ENCODE data around the gene CCDC85A.

The CCDC85A gene

DNA sequence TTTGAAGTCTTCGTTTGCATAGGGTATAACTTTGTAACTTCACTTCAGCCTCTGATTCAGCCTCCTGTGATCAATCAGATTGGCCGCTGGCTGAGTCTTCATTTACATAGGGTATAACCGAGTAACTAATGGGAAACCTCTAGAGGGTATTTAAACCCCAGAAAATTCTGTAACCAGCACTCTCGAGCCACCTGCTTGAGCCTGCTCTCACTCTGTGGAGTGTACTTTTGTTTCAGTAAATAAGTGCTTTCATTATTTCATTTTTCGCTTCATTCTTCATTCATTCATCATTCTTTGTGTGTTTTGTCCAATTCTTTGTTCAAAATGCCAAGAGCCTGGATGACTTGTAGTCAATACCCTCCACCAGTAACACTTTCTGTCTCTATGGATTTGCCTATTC, 56.4 kb downstream of the CCDC85A start:
- no peak for DNase-seq (ENCODE audit: low read depth)

DNA sequence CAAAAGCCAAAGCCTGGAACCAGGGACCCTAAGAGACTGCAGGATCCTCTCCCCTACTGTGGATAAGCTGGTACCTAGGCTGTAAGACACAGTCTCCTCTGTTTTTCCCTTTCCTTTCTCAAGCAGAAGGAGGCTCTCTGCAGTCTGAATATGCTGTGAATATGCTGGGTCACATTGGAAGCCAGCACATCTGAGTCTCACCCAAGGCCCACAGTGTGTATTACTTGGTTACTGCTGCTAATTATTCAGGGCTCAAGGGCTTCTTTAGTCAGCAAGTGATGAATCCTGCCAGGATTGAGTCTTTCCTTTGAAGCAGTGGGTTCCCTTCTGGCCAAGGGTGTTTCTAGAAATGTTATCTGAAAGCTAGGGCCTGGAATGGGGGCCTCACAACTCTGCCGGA, 60.7 kb downstream of the CCDC85A start:
- no peak for DNase-seq (ENCODE audit: low read depth)

DNA sequence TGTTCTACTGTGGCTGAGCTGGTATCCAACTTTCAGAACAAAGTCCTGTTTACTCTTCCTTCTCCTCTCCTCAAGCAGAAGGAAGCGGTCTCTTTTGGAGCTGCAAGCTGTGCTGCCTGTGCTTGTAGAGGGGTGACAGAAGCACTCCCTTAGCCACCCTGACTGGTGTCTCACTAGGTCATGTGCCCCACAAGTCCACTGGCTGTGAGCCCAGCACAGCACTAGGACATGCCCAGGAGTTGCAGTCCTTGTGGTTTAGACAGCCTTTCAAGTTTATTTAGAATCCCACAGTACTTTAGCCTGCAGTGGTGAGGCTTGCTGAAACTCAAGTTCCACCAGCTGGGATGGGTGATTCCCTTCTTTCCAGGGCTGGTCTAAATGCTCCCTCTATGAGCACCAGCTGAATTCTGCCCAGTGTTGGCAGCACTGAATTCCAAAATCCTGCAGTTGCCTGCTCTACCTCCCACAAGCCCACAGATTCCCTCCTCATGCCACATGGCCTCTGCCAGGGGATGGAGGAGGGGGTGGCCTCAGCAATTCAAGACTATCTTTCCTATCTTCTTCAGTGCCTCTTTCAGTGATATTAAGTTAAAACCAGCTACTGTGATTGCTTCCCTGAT, 61.2 kb downstream of the CCDC85A start:
- DNase-seq (ENCODE audit: low read depth) = no peak

DNA sequence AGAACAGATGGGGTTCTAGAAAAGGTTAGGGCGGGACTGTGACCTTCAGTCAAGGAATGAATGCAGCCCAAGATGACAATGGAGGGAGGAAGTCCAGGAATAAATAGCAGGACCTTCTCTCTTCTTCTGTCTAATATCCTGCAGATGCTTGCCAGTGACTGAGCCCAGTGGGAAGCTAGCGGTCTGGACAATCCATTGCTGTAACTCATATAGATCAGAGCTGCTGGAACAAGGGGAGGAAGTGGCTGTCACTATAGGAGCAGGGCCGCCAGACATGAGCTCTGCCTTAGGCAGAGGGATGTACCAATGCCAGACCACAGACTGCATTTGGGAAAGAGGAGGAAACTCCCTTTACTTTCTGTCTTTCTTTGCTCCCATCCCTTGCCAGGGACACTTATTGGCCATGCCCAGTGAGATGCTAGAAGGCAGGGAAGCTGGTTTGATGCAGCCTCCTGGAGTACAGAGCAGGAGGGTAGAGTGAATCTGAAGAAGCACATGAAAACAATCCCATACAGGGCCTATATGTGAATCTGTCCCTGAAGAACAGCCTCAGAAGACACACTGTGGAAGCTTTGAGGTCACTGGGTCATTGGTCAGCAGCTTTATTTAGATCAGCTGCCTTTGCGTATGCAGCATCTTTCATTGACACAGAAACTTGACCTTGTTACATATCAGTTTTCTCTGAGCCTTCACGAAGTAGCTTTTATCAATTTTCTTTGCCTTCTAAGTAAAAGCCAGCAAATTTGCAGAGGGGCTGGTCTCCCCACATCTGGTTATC, 65.4 kb downstream of the CCDC85A start:
- no peak for DNase-seq (ENCODE audit: low read depth)

DNA sequence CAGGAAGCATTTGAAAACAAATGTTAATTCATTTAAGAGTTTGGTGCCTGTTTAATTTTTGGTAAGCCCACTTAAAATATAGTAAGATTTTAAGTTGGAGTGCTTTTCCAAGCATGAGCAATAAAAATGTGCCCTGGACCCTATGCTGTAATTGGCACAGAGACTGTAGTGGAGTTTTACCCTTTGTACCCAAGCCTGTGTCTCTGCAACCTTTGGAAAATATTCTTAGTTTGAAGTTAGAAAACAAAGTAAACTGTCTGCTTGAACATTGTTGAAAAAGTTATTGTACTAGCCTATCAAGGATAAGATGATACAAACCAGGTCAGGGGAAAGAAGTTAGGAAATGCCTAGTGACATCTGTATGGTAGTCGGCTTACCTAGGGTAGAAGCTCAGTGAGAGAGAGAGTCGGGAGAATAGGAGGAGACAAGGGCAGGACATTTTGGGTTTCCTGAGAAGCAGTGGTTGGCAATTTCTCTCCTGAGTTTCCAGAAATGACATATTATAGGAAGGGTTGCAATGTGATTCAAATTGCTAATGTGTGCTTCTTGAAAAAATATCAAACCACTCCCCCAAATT, 66.5 kb downstream of the CCDC85A start:
- no peak for DNase-seq (ENCODE audit: low read depth)

DNA sequence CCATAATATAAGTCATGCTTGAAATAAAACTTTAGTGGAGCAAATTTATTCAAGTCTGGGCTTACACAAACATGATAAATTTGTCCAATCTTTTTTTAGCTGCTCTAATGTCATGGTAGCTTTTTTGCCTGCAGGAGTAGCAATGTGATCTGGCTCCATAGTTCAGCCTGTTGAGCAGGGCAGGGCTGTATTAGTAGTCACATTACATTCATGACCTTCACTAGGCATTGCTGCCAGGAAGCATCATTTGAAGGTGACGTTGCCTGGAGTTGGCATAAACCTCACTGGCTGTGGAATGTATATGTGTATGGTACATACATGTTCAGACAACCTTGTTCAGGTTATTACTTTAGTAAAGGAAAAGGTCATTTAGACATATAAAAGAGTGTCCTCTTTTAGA, 76.6 kb downstream of the CCDC85A start:
- no peak for DNase-seq (ENCODE audit: low read depth)

DNA sequence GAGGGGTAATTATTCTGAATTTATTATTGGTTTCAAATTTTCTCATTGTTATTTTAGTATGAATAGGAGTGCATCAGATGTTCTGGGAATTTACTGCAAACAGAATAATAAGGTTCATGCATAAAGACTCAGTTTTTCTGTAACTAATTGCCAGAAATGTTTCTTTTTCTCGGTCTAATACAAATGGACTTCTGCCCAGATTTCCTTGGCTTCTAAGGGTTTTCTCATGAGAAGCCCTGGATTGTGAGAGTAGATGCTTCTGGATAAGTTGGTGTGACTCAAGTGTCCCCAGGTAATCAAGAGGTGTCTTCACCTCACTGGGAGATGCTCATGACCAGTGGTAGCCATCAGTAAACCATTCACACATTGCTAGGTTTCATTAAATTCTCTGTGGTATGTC, 78.5 kb downstream of the CCDC85A start:
- no peak for DNase-seq (ENCODE audit: low read depth)

DNA sequence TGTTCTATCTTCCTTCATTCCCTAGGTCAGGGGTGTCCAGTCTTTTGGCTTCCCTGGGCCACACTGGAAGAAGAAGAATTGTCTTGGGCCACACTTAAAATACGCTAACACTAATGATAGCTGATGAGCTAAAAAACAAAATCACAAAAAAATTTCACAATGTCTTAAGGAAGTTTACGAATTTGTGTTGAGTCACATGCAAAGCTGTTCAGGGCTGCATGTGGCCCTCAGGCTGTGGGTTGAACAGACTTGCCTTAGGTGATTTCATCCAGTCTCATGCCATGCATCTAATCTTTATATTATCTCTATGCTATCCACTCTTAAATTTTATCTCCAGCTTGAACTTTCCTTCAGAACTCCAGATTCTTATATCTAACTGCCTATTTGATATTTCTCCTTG, 80.1 kb downstream of the CCDC85A start:
- no peak for DNase-seq (ENCODE audit: low read depth)

DNA sequence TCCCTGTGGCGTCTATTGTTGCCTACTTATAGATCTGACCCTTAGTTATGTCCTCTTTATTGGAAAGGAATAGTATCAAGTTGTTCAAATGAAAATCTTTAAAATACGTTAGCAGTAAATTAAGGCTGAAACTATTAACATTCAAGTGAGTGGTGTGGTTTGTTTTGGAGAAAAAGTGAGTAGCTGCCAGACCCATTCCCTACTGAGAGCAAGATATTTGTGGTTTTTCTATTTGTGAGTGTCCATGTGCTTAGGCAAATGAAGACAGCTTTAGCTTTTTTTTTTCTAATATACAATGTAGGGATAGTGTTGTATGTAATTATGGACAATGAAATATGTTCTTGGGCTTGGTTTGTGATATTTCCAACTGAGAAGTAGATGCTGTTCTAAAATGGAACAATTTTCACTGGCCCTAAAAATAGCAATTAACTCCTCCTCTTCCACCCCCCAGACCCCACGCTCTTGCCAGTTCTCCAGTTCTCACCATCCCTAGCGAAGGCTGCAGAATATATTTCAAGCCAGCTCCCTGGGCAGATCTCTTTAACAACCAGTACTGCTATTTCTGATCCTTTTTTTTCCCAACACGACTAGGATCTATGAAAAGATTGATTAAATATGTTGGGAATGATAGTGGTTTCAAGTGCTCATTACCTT, 83.1 kb downstream of the CCDC85A start:
- DNase-seq (ENCODE audit: low read depth) = no peak

DNA sequence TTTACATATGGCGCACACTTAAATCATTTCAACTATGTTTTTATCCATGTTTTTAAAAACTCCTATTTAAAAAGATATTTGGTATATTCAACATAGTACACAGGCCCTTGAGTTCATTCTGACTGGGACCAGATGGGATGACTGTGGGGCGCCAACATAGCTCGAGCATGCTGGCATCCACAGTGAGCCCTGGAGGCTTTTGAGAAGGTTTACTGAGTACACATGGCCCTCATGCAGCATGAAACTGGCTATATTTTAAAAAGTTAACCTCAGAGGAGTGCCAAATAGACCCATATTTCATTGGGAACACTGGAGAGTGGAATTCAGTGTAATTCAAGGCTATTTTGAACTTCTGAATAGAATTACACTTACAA, 83.6 kb downstream of the CCDC85A start:
- no peak for DNase-seq (ENCODE audit: low read depth)

DNA sequence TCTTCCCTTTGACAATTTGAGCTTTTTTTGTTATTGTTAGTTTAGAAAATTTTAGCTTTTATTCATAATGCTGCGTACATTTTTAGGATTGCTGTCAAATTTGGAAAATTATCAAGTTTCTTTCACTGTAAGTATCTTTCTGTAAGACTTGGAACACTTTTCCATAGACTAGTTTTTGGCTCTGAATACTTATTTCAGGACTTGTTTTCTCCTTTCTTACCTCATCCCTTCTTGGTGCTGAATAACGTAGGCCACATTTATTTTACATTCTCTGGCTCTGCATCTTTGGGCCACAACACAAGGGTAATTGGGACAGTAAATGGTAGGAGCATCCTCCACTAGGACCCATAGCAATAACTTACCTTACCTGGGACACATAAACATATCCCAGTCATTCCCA, 85.1 kb downstream of the CCDC85A start:
- no peak for DNase-seq (ENCODE audit: low read depth)

DNA sequence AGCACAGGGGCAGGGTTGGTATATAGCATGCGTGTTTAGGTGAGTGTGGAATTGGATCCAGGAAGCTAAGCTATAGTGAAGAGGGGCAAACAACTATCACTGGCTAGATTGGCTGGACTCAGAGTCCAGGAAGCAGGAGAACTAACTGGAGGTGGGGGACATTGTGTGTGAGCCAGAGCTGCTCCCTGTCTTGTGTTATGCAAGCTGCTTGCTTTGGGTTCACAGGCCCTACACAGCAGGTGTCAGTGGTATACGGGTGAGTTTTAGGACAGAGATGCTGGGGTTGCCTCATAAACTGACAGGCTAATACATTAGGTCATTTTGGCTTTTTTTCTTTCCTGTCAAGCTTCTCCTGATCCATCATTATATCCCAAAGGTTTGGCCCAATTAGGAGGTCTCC, 87.5 kb downstream of the CCDC85A start:
- no peak for DNase-seq (ENCODE audit: low read depth)

DNA sequence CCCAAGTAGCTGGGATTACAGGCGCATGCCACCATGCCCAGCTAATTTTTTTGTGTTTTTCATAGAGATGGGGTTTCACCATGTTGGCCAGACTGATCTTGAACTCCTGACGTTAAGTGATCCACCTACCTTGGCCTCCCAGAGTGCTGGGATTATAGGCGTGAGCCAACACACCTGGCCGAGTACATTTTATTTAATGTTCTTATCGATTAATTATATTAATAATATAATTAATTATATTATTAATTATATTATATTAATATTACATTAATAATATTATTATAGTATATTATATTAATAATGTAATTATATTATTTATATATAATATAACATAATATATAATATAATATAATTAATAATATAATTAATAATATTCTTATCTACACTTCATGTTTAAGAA, 101.4 kb downstream of the CCDC85A start:
- no peak for DNase-seq (ENCODE audit: low read depth)

DNA sequence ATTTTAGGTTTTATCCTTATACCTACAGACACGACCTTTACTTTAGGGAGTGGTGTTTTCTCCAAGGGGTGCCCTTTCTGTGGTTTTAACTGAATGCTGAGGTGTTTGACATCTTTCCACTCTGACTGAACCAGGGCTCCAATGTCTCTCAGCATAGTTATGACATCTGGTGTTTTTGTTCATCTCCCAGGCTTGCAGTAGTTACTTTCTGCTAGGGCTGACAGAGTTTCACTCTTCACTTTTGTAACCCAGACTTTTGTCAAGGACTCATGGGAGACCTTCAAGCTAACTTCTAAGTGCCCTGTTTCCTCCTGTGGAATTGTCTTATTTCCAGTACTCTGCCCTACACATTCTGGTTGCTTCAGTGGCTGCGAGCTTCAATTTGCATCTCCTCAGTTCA, 103.1 kb downstream of the CCDC85A start:
- DNase-seq (ENCODE audit: low read depth) = no peak

DNA sequence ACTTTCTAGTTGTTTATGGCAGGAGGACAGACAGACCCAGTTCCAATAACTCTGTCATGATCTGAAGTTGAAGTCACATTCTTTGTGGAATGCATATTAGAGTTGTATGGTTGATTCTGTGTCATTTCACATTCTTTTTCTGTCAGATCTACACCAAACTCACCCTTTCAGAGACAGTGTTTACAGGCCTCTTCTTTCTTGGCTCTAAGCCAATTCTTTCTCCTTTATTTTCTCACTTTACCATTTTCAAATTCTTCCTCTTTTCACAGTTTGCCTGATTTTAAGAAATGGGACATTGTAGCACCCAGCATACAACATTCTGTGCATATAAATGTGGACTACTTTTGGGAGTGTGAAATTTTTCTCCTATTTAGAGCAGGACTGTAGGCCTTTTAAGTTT, 103.7 kb downstream of the CCDC85A start:
- DNase-seq (ENCODE audit: low read depth) = no peak

DNA sequence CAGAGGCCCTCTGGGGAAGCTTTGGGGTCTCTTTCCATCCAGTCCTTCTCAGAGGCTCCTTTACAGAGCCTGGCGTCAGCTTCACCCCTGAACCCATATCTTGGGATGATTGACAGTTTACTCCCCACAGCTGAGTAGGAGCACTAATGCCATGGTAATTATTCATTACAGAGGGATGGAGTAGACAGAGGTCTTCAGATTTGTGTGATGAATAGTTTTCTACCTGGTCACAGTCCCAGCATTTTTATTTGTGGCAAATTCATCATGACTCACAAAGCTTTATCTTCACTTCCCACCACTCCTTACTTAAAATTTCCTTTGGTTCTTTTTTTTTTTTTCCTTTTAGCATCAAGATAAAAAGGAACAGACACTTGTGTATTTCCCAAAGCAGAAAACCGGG, 104.2 kb downstream of the CCDC85A start:
- no peak for DNase-seq (ENCODE audit: low read depth)

DNA sequence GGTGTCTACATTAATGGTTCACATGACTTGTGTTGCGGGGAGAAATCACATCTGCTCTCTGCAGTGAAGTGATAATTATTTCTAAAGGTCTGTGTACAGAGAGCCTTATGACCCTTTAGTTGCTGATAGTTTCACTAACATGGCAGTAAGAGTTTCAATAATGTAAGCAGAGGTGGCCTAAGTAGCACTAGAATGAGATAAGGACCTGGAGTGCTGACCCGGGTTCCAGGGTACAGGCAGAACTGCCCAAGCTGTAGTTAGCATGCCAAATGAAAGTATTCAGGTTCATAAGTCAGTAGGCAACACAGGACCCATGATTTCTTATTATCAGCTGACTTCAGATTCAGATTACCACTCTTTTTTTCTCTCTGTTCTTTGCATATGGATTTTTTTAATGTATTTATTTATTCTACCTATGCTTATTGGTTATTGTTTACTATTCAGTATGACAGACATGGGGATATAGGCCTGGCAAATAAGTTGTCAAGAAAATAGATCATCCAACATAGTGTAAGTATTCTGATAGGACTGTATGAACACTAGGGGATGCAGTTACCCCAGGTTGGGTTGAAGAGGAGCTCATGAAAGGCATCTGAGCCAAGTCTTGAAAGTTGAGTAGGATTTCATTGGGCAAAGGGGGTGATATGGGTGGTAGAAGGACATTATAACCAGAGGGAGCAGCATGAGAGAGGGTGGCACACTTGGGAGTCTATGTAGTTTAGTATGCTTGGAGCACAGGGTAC, 105.2 kb downstream of the CCDC85A start:
- DNase-seq (ENCODE audit: low read depth) = no peak

DNA sequence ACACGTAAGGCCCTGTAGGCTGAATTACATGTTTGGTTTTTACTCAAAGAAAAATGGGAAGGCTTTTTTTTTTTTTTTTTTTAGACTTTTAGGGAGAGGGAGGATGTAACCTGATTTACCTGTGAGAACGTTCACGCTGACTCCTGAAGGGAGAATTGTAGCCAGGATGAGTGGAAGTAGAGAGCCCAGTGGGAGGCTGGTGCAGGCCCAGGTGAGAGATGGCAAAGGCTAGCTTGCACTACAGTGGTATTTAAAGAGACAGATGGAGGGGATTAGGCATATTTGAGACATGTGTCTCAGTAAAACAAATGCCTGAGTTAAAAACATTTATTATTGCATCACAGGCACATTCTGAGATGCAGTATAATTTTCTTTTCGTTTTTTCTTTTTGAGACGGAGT, 107.9 kb downstream of the CCDC85A start:
- no peak for DNase-seq (ENCODE audit: low read depth)

DNA sequence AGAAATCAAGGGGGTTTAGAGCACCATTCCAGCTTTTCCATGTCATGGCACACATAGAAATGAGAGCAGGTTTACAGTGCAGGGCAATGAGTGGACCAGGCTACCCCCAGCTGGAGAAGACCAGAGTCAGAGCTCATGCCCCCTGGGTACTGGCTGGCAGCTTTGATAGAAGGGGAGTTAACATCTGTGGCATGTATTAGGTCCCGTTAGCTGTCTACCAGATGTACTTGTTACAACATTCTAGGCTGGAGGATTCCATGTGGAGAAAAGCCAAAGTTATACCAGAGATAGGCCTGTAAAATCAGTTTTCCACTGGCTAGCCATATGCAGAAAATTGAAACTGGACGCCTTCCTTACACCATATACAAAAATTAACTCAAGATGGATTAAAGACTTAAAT, 109.2 kb downstream of the CCDC85A start:
- DNase-seq (ENCODE audit: low read depth) = no peak

DNA sequence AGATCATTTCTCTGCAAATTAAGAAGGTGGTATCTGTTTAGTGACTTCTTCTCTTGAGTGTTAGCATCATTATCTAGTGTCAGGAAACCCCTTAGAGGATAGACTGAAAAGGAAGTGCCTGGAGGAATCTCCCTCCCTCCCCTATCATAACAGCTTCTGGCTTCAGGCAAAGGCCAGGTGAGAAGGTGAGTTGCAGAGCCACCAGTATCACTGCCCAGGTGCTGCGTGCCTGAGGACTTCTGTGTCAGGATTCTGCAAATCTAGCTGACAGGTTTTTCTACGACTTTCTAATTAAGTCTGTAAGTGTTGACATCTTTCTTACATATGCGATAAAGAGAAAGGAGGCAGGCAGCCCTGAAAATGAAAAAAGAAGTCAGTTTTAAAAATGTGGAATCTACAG, 111.9 kb downstream of the CCDC85A start:
- DNase-seq (ENCODE audit: low read depth) = no peak

DNA sequence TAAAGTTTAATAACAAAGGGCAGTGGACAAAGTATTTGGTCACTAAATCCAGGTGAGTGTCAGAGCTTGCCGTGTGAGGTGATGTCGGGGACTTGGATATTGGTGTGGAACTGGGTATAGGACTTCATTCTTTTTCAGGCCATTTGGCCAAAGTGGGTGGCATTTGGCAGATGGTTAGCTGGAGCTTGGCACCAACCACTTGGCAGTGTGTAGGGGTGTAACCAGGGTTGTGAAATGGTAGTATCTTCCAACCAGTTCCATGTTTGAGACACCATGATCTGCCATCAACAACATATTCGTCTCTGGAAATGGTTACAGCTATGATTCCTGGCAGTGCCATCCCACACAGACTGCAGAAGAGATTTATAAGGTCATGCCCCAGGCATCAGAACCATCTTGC, 113.9 kb downstream of the CCDC85A start:
- no peak for DNase-seq (ENCODE audit: low read depth)

DNA sequence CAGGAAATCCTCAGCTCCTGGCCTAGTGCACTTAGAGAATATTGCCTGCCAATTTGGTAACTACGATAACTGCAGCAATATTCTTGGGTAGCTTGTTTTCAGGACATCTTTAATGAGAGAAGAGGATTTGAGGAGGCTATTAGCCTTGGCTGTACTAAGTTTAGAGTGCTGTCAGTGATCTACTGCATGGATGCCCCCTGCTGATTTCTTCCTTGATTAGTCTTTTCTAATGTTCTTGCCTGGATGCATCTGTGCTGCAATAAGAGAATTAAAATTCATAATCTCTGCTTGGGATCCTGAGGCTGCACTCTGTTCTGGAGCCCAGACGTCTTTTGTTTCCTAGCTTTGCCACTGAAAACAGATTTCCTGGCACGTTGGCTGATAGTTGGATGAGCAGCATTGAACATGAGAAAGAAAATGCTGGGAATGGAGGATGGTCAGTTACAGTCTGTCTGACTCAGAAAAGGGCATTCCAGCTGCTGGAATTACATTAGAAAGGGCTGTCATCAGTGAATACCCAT, 115.4 kb downstream of the CCDC85A start:
- DNase-seq (ENCODE audit: low read depth) = peak; percentile 3

Data from fibroblast of gingiva (primary cell).